ENCODE measurements around the gene NOC4L. TPM values are rescaled to one million over a fixed set of nuclear protein-coding genes. Genes with fewer than 3 reads are reported as not detected.

NOC4L gene
- total and polyA plus RNA-seq, 7 donors = 7.9 to 36.7 (median 25.7) TPM

DNA sequence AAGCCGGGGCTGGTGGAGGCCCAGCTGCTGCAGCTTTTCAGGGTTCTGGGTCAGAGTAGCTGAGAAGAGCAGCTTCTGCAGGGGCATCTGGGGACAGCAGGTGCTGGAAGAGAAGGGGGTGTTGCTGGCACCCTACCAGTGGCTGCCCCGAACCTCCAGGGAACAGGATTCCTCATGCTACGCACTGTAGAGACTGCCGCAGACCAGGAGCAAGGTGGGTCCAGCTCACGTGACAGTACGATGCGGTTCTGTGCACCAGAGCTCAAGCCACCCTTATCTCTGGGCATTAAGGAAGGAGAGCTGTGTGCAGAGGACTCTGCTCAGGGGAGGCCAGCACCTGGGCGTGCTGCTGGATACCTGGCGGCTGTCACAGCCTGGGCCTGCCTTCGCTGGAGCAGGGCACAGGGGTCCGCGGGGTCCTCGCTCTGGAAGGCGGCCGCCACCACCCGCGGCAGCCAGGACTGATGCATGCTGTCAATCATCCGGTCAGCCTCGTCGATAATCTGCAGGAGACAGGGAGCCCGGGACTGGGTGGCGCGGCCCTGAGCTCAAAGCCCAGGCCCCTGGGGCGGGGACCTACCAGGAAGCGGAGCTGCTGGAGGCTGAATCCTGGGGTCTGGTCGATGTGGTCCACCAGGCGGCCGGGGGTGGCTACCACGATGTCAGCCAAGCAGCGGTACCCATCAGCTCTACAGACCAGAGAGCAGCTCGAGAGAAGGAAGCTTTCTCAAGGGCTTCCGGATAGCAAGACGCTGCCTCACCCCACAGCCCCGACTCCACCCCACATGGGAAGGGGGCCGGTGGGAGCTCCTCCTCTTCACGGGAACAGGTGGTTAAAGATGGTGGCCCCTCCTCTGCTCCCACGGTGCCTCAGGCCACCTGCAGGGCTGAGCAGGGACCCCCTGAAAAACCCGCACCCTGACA is 3.1 kb upstream of the NOC4L start:
- DNase-seq (peak in 1 of 2 donors; percentile 42), ATAC-seq (no peak)
- H3K27ac ChIP-seq = no peak overlapping the region
- H3K4me1 ChIP-seq = peaks cover 17% of the 10 kb centered on the region
- H3K9me3 ChIP-seq = no peaks in the 10 kb centered on the region
- intact Hi-C loops (cut with DNase I) = no loop called here
- peaks cover 5 to 60% of the 10 kb centered on the region in 2 donors for H3K36me3 ChIP-seq (ENCODE audit: insufficient read depth in 1 of 2, low read depth in 1 of 2)
- WGBS, 3 donors = 90 to 92% (median 90%) methylated on average over 36 to 38 of the region's 38 CpGs
- TF ChIP-seq, protein P1, sequence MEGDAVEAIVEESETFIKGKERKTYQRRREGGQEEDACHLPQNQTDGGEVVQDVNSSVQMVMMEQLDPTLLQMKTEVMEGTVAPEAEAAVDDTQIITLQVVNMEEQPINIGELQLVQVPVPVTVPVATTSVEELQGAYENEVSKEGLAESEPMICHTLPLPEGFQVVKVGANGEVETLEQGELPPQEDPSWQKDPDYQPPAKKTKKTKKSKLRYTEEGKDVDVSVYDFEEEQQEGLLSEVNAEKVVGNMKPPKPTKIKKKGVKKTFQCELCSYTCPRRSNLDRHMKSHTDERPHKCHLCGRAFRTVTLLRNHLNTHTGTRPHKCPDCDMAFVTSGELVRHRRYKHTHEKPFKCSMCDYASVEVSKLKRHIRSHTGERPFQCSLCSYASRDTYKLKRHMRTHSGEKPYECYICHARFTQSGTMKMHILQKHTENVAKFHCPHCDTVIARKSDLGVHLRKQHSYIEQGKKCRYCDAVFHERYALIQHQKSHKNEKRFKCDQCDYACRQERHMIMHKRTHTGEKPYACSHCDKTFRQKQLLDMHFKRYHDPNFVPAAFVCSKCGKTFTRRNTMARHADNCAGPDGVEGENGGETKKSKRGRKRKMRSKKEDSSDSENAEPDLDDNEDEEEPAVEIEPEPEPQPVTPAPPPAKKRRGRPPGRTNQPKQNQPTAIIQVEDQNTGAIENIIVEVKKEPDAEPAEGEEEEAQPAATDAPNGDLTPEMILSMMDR (IDR thresholded peaks at IDR 0.05) = no peak
- H3K27me3 ChIP-seq (ENCODE audit: insufficient read depth in 3 of 3, low read length in 2 of 3) = no peaks in the 10 kb centered on the region
- H3K4me3 ChIP-seq = no peak overlapping the region

DNA sequence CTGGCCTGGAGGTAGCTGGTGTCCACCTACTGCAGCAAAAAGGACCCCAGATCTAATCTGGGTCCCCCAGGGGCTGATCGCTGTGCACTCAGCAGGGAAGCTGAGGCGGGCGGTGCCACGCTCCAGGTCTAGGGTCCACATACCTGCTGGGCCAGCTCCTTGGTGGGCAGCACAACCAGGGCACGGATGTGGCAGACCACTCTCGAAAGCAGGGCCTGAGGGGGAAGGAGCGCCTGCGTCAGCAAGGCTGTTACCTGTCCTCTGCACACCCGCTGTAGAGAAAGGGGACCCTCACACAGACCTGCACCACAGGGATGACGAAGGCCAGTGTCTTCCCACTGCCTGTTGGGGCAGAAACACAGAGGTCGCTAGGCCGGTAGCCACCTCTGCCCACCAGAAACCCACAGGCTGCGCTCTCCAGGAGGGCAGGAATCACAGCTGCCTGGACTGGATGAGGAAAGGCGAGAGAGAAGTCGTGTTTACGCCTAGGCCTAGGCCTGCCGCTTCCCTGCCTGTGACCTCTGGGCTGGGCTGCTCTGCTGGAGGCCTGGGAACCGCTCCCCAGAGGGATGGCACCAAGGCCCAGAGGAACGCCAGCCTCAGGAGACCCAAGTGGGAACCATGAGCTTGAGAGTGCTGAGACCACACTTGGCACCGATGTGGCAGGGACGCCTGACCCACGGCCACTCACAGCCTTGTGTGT is 2.1 kb upstream of the NOC4L start:
- WGBS, 3 donors = 93 to 95% (median 93%) methylated on average over 22 of the region's 22 CpGs
- Histone ChIP-seq H3K4me1 (peaks cover 17% of the 10 kb centered on the region), H3K27me3 (ENCODE audit: insufficient read depth in 3 of 3, low read length in 2 of 3) (no peaks in the 10 kb centered on the region), H3K36me3 (ENCODE audit: insufficient read depth in 1 of 2, low read depth in 1 of 2) (peaks cover 5 to 64% of the 10 kb centered on the region in 2 donors), H3K4me3 (no peak overlapping the region), H3K9me3 (no peaks in the 10 kb centered on the region), H3K27ac (no peak overlapping the region)
- DNase-seq (peak in 1 of 2 donors; percentile 41), ATAC-seq (no peak)
- intact Hi-C loops (cut with DNase I) = no loop called here
- TF ChIP-seq, protein P1 (IDR thresholded peaks at IDR 0.05) = no peak

DNA sequence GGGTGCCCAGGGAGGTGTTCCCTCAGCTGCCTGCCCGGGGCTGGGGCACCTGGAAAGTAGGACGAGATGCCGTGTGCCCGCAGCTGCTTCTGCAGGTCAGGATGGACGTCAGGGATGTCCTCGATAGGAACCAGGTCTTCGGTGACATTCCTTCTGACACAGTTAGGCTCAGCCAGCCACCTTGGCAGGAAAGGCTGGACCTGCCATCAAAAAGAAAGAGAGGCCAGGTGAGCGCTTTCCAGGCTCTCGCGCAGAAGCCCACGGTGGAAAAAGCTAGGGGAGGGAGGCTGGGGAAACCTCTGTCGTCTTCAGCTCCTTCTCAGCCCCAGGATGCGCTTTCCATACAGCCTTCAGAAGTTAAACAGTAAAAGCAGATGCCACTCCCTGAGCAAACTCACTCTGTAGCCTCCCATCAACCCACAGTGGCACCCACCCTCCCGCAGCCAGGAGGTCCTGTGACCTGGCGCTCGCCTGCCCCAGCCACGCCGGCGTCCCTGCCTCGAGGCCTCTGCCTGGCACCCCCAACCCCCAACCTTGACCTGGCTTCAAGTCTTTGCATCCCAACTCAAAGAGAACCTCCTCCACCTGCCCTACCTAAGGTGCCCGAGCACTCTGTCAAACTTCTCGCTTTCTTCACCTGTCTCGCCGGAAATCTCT is 1.4 kb upstream of the NOC4L start:
- Histone ChIP-seq H3K27me3 (ENCODE audit: insufficient read depth in 3 of 3, low read length in 2 of 3) (no peaks in the 10 kb centered on the region), H3K27ac (no peak overlapping the region), H3K9me3 (no peaks in the 10 kb centered on the region), H3K36me3 (ENCODE audit: insufficient read depth in 1 of 2, low read depth in 1 of 2) (peaks cover 5 to 67% of the 10 kb centered on the region in 2 donors), H3K4me3 (peak overlapping the region; percentile 96), H3K4me1 (peaks cover 17% of the 10 kb centered on the region)
- 77 to 84% (median 79%) methylated on average over 23 to 24 of the region's 24 CpGs for WGBS, 3 donors
- no peak for ATAC-seq
- peak in 1 of 2 donors; percentile 36 for DNase-seq
- TF ChIP-seq, protein P1 (IDR thresholded peaks at IDR 0.05) = no peak
- intact Hi-C loops (cut with DNase I) = no loop called here

DNA sequence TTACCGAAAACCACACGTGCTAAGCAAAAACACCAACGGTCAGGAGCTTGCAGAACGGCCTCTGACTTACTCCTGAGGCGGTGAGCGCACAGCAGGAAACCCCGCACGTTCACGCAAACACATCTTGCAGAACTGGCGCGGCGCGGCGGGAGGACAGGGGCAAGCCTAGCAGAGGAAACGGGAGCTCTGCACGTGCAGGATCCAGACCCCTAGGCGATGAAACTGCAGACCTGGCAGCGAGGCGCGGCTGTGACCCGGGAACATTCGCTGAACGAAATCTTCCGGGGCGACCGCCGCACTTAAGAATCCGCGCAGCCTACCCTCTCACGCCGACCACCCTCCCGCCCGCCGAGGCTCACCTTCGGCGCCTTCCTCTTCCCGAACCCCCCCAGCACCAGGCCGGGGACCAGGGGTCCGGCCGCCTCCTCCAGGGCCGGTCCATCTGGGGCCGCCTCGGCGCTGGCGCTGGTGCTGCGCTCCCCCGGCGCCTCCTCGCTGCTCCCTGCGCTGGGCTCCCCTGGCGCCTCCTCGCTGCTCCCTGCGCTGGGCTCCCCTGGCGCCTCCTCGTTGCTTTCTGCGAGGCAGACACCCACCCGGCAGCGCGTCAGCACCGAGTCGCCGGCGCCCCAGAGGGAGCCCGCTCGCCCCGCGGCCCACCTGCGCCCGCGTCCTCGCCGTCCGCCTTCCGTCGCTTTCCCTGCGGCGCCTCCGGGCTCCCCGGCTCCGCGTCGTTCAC is 753 bp upstream of the NOC4L start:
- H3K9me3 ChIP-seq = no peaks in the 10 kb centered on the region
- intact Hi-C loops (cut with DNase I) = no loop called here
- H3K36me3 ChIP-seq (ENCODE audit: insufficient read depth in 1 of 2, low read depth in 1 of 2) = peaks cover 5 to 66% of the 10 kb centered on the region in 2 donors
- WGBS, 3 donors = 2 to 3% (median 2%) methylated on average over 51 to 82 of the region's 82 CpGs
- H3K4me3 ChIP-seq = peak overlapping the region; percentile 96
- DNase-seq = peak in 1 of 2 donors; percentile 56
- H3K4me1 ChIP-seq = peaks cover 17% of the 10 kb centered on the region
- H3K27ac ChIP-seq = peak overlapping the region; percentile 89
- ATAC-seq = no peak
- TF ChIP-seq, protein P1 (IDR thresholded peaks at IDR 0.05) = no peak
- no peaks in the 10 kb centered on the region for H3K27me3 ChIP-seq (ENCODE audit: insufficient read depth in 3 of 3, low read length in 2 of 3)
